NCI-H2196 (cell line): ENCODE data around the gene NEMF.
"Not testable (repeated sequence)": the region's sequence is repeated elsewhere in the genome, so short reads cannot be mapped to it uniquely, and the experiment has no call there.

Source experiments
- DNase-seq: peaks from one replicate; lab custom pipeline; 2025; ENCODE audit not compliant: unreplicated experiment; lab: John Stamatoyannopoulos, UW

The NEMF gene, protein sequence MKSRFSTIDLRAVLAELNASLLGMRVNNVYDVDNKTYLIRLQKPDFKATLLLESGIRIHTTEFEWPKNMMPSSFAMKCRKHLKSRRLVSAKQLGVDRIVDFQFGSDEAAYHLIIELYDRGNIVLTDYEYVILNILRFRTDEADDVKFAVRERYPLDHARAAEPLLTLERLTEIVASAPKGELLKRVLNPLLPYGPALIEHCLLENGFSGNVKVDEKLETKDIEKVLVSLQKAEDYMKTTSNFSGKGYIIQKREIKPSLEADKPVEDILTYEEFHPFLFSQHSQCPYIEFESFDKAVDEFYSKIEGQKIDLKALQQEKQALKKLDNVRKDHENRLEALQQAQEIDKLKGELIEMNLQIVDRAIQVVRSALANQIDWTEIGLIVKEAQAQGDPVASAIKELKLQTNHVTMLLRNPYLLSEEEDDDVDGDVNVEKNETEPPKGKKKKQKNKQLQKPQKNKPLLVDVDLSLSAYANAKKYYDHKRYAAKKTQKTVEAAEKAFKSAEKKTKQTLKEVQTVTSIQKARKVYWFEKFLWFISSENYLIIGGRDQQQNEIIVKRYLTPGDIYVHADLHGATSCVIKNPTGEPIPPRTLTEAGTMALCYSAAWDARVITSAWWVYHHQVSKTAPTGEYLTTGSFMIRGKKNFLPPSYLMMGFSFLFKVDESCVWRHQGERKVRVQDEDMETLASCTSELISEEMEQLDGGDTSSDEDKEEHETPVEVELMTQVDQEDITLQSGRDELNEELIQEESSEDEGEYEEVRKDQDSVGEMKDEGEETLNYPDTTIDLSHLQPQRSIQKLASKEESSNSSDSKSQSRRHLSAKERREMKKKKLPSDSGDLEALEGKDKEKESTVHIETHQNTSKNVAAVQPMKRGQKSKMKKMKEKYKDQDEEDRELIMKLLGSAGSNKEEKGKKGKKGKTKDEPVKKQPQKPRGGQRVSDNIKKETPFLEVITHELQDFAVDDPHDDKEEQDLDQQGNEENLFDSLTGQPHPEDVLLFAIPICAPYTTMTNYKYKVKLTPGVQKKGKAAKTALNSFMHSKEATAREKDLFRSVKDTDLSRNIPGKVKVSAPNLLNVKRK

DNA sequence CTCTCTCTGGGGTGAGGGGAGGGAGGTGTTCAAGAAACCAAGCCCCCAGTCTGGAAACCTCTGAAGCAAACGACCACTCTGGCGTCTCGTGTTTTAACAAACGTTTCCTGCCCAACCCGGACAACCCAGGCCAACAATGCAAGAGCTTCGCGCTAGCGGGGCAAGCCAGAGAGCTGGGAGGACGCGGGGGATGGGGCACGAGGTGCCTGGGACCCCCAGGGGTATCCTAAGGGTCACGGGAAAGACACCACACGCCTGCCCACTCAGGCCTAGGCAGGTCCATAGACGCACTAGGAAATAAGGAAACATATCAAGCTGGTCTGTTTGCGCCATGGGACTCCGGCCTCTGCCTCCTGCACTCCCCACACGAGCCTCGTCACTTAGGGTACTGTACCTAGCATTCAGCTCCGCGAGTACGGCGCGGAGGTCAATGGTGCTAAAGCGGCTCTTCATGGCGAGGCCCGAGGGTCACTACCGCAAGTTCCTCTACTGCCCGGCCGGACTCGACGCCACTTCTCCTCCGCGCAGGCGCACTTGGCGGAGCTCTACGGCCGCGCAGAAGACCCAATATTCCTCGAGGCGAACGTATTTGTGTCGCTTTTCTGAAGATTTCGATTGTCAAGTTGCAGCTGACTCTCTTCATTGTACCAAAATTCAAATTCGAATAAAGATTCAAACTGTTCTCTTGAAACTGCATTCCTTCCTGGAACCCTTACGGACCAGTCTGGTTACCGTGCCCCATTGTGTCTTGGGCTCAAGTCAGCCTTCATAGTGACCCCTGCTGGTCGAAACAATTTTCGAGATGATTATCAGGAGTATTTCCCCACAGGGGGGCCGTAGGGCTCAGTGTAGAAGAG lies at the start of gene NEMF:
Gene NEMF, minus strand, starts transcription at position 488 of the 857 bp plus-strand sequence. Its CDS starts 35 bp downstream, at position 453.
- DNase-seq: peak; percentile 94

DNA sequence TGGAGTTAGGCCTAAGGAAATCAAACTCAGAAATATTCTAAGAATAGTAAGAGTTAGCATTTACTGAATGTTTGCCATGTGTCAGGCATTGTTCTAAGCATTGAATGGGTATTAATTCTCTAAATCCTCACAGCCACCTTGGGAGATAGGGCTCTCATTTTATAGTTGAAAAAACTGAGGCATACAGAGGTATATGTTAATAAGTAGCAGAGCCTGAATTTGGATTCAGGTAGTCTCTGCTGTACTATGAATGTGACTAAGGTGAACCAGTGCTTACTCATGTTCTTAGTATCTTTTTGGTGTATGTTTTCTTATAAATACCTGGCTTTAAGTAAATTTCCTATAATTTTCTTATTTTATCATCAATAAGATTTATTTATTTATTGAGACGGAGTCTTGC lies 48.4 kb upstream of the NEMF start:
- no peak for DNase-seq

DNA sequence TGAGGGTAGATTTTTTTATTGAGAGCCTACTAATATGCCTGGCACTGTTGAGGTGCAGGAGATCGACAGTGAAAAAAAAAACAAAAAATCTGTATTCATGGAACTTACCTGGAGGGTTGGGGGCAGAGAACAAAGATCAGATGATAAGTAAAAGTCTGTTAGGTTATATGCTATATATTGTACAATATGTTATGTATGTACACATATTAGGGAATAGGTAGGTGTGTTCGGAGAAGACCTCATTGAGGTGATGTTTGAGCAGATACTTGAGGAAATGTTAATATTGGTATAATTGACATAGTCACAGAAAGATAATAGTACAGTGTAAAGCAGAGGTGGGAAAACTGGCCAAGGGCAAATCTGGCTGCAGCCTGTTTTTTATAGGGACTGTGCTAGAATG lies 45.9 kb upstream of the NEMF start:
- no peak for DNase-seq

DNA sequence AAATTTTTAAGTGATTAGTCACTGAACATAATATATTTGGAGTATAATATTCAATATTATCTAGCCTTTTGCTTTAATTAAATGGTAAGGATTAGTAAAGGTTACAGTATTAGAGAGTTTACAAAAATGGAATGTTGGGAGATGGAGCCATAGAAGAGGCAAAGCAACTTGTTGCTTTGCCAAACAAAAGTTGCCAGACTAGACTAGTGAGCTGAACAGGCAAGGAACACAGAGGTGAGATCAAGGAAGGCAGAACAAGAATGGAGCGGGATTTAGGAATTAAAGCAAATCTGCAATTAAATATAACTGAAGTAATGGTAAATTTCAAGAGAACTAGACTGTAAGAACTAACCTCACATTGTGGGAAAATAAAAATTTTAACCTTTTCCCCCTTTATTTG lies 45.4 kb upstream of the NEMF start:
- no peak for DNase-seq

DNA sequence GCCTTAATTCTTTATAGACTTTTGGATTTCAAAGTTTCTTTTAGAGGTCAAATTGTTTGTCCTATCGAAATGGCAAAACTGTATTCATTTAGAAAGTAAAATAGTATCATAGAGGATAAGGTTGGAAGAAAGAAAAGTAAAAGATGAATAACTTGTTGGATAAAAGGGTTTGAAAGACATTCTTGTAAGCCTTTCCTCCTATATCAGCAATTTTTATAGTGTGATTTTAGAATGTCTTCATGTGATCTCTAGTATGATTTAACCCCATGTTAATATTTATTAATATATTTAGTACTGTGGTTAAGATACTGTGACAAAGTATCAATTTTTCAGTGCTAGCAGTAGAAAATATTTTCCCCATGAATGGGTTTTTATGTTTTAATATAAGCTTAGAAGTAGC lies 44.8 kb upstream of the NEMF start:
- no peak for DNase-seq

DNA sequence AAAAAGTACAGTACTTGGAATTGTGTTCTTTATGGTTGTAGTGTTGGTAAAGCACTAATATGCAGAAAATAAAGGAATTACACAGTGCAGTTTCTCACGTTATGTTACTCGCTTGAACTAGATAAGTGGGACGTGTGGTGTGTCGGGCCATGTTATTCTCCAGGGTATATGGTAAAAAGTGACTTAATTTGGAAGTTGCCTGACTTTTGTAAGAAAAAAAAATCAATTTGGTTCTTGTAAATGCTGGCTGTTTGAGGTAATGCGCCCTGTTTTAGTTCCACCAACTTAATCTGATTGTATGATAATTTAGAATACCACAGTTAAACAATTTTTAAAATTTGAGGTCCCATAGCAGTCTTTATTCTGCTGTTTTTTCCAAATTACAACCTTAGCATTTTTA lies 44.4 kb upstream of the NEMF start:
- no peak for DNase-seq

DNA sequence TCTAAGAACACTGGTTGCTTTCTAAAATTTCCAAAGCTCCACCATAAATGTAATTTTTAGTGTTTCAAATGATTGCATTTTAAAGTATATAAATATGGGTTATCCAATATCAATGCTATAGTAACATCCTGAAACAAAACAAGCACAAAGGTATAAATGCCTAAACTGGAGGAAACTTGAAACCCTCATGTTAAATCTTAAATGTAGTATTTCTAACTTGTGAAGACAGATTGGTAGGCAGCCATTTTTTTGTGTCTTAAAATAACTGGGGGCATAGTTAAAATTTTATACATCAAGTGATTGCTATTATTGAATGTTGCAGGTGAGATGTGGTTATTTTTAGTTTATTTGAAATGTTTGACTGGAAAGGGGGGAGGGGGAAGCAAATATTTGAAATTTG lies 43.7 kb upstream of the NEMF start:
- not testable (repeated sequence) for DNase-seq

DNA sequence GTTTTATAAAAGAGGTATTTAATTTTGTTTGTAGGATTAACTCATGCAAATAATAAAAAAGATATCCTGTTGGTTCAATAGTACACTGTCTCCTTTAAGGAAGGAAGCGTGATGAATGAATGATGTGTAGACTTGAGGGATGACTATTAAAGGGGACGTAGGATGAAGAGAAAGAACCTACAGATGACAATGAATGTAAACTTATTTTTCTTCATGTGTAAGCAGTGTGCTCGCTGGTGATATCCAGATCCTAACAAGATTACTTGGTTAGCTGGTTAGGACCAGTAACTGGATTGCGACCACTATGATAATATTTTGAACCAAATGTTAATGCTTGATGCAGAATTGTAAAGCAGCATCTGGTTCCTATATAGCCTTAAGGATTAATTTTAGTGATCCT lies 42.9 kb upstream of the NEMF start:
- no peak for DNase-seq

DNA sequence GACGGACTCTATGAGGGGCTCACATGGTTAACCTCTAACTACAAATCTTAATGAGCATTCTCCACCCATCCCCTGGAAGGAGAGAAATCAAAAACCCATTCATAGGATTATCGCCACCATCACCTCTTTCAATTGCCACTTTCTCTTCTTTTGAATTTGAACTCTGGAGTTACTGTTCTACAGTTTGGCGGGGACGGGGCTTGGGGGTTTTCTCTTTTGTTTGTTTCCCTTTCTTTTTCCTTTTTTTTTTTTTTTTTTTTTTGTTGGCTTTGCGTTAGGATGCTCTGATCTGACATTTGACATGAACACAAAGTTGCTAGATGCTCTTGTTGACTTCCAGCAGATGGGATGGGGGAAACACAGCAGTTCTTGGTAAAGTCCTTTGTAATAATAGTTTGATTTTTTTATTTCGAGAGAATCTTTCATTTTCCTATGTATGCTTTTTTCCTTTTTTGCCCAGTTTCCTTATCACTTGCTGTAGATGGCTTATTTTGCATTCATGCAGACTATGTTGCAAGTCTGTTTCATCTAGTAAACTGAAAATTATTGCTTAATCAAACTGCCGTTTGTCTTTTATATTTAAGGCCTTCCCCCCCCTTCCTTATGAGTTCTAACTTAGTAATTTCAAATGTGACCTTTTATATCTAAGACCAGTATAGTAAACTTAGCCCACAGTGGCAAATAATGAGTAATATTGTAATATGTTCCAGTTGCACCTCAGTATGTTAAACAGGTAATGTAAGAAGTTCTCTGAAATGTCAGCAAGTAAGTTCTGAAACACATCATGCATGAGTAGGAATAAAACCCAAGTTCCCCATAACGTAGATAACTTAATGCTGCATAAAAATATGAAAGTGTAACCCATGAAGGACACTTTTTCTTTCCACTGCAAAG lies 41.9 kb upstream of the NEMF start:
- not testable (repeated sequence) for DNase-seq

DNA sequence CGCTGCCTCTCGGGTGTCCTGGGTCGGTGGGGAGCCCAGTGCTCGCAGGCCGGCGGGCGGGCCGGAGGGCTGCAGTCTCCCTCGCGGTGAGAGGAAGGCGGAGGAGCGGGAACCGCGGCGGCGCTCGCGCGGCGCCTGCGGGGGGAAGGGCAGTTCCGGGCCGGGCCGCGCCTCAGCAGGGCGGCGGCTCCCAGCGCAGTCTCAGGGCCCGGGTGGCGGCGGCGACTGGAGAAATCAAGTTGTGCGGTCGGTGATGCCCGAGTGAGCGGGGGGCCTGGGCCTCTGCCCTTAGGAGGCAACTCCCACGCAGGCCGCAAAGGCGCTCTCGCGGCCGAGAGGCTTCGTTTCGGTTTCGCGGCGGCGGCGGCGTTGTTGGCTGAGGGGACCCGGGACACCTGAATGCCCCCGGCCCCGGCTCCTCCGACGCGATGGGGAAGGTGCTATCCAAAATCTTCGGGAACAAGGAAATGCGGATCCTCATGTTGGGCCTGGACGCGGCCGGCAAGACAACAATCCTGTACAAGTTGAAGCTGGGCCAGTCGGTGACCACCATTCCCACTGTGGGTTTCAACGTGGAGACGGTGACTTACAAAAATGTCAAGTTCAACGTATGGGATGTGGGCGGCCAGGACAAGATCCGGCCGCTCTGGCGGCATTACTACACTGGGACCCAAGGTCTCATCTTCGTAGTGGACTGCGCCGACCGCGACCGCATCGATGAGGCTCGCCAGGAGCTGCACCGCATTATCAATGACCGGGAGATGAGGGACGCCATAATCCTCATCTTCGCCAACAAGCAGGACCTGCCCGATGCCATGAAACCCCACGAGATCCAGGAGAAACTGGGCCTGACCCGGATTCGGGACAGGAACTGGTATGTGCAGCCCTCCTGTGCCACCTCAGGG lies 41.0 kb upstream of the NEMF start:
- DNase-seq: peak; percentile 53

DNA sequence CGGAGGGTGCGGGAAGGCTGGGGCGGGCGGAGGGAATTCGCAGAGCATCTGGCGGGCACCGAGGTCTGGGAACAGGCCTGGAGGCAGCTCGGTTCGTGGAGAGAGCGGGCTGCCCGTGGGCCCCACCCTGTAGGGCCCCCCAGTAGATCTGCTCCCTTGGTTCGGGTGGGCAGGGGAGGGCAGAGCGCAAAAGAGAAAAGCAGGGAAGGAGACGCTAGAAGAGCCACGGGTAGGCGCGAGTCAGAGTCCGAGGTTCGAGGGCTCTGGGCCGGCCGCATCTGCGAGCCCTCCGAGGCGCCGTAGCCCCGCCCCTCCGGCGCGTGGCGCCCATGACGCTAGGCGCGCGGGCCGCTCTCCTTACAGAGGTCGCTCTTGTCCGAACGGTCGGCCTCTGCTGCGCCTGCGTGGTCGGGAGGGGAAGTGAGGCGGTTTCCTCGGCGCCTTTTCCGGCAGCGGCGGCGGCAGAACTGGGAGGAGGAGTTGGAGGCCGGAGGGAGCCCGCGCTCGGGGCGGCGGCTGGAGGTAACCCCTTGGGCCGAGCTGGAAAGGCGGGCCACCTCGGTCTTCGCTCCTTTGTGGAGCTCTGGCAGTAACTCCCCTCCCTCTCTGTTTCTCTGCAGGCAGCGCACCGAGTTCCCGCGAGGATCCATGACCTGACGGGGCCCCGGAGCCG lies 40.2 kb upstream of the NEMF start, which contains the start of gene ARF6:
Gene ARF6, plus strand, starts transcription at position 447 of the 673 bp plus-strand sequence. CDS start 655 bp downstream, outside the sequence.
- DNase-seq: peak; percentile 99

DNA sequence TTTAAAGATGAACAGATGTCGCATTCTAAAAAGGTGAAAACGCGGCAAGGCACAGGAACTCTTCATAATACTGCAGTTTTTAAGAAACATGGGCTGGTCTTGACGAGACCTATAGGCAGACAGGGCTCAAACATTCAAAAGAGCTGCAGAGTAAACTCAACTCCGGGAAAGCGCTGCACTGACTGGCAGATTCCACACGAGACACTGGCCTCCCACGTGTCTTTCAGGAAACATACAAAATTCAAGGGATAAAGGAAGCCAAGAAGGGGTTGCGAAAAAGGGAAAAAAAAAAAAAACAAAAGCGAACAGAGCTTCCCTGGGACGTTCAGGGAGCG lies 39.7 kb upstream of the NEMF start:
- peak; percentile 57 for DNase-seq

DNA sequence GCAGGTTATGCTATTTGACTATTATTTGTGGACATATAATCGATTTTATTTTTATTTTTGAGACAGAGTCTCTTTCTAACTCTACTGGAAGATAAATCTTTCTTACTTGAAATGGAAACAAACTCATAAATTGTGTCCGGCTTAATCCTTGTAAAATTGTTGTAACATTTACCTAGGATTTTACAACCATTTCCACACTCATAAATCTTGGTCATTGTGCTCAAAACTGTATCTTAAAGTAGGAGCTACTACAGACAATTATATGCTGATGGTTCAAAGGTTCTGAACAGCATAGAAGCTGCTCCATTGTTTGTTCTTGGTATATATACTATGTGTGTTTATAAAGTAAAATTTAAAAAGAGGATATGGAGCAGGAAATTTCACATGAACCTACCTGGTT lies 35.7 kb upstream of the NEMF start:
- no peak for DNase-seq

DNA sequence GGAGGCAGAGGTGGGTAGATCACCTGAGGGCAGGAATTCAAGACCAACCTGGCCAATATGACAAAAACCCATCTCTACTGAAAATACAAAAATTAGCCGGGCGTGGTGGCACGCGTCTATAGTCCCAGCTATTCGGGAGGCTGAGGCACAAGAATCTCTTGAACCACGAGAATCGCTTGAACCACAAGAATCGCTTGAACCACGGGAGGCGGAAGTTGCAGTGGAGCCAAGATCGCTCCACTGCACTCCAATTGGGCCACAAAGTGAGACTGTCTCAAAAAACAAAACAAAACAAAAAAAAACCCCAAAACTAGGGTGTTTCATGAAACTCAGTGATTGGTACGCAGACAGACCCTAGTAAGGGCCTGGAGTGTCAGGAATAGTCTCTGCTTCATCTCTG lies 33.9 kb upstream of the NEMF start:
- DNase-seq: no peak

DNA sequence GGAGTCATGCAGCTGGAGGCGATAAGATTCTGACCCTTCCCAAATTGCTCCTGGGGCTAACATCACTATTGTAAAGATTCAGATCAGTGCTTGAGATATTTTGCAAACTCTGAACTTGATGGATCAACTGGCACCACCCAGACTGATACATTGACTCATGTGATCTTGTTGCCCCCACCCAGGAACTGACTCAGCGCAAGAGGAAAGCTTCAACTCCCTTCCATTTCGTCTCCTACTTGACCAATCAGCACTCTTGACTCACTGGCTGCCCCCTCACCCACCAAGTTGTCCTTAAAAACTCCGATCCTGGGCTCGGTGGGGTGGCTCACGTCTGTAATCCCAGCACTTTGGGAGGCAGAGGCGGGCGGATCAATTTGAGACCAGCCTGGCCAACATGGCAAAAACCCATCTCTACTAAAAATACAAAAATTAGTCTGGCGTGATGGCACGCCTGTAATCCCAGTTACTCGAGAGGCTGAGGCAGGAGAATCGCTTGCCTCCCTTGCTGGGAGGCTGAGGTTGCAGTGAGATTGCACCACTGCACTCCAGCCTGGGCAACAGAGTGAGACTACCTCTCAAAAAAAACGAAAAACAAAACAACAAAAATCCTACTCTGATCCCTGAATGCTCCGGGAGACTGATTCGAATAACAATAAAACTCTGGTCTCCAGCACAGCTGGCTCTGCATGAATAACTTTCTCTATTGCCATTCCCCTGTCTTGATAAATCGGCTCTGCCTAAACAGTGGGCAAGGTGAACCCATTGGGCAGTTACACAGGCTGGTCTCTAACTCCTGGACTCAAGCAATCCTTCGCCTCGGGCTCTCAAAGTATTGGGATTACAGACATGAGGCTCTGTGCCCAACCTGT lies 30.5 kb upstream of the NEMF start:
- no peak for DNase-seq

DNA sequence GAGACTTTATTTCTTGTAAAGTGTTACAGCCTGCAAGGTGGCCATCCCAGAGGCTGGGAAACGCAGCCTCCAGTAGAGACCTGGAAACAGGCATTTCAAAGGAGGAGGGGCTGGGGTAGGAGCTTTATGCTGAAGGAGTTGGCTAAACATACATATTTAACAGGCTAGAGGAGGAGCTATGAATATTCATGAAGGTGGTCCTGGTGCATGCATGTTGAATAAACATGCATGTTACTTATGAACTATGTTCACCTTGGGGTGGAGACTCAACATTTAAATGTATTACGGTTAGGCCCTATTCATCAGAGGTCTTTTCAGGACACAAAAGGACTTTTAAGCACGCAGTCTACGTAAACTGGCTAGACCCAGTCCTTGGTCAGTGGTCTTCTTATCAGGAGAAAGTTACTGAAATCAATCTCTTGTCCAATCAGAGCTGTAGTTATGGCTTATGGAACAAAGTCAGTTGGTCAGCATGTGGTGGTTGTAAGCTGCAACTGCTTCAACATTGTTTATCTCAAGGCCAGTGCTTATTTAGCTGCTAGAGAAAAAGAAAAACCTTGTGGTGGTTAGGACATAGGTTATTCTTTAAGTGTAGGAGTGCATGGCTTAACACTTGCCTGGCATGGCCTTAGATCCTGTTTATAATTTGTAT lies 28.9 kb upstream of the NEMF start:
- DNase-seq: no peak
